ENCODE measurements around the gene SENP6.
"Not testable (repeated sequence)": the region's sequence is repeated elsewhere in the genome, so short reads cannot be mapped to it uniquely, and the experiment has no call there.

Gene SENP6

GRCh38 chr6:75656479-75656878 is 54.8 kb downstream of the SENP6 start:
- H3K4me1 Mint-ChIP-seq (ENCODE audit: low read depth) = peaks cover 3% of the 10 kb centered on the region
- no peak overlapping the region for H3K27ac Mint-ChIP-seq
- H3K27me3 Mint-ChIP-seq (ENCODE audit: low read depth) = no peaks in the 10 kb centered on the region
- H3K36me3 Mint-ChIP-seq (ENCODE audit: low read depth) = peaks cover 26% of the 10 kb centered on the region
- H3K4me3 Mint-ChIP-seq = no peak overlapping the region
- H3K9me3 Mint-ChIP-seq = no peaks in the 10 kb centered on the region

- Mint-ChIP-seq H3K4me1 (ENCODE audit: low read depth) (peaks cover 3% of the 10 kb centered on the region), H3K36me3 (ENCODE audit: low read depth) (peaks cover 32% of the 10 kb centered on the region), H3K9me3 (no peaks in the 10 kb centered on the region), H3K27me3 (ENCODE audit: low read depth) (no peaks in the 10 kb centered on the region), H3K4me3 (no peak overlapping the region), H3K27ac (no peak overlapping the region)
These were observed 55.6 kb downstream of the SENP6 start for GRCh38 chr6:75657327-75657726.

- H3K9me3 Mint-ChIP-seq = no peaks in the 10 kb centered on the region
- no peak overlapping the region for H3K27ac Mint-ChIP-seq
- no peaks in the 10 kb centered on the region for H3K27me3 Mint-ChIP-seq (ENCODE audit: low read depth)
- peaks cover 1% of the 10 kb centered on the region for H3K4me1 Mint-ChIP-seq (ENCODE audit: low read depth)
- no peak overlapping the region for H3K4me3 Mint-ChIP-seq
- peaks cover 32% of the 10 kb centered on the region for H3K36me3 Mint-ChIP-seq (ENCODE audit: low read depth)
These were observed 64.9 kb downstream of the SENP6 start for GRCh38 chr6:75666592-75666991.

- H3K9me3 Mint-ChIP-seq = no peaks in the 10 kb centered on the region
- H3K4me3 Mint-ChIP-seq = no peak overlapping the region
- H3K4me1 Mint-ChIP-seq (ENCODE audit: low read depth) = no peaks in the 10 kb centered on the region
- no peak overlapping the region for H3K27ac Mint-ChIP-seq
- H3K27me3 Mint-ChIP-seq (ENCODE audit: low read depth) = no peaks in the 10 kb centered on the region
- peaks cover 17% of the 10 kb centered on the region for H3K36me3 Mint-ChIP-seq (ENCODE audit: low read depth)
These were observed 72.2 kb downstream of the SENP6 start for GRCh38 chr6:75673884-75674283.

GRCh38 chr6:75676377-75676776 is 74.7 kb downstream of the SENP6 start:
- peaks cover 1% of the 10 kb centered on the region for H3K4me1 Mint-ChIP-seq (ENCODE audit: low read depth)
- H3K27me3 Mint-ChIP-seq (ENCODE audit: low read depth) = no peaks in the 10 kb centered on the region
- peaks cover 5% of the 10 kb centered on the region for H3K9me3 Mint-ChIP-seq
- no peak overlapping the region for H3K4me3 Mint-ChIP-seq
- peaks cover 40% of the 10 kb centered on the region for H3K36me3 Mint-ChIP-seq (ENCODE audit: low read depth)
- no peak overlapping the region for H3K27ac Mint-ChIP-seq

GRCh38 chr6:75682548-75682947 is 80.9 kb downstream of the SENP6 start:
- Mint-ChIP-seq H3K9me3 (peaks cover 25% of the 10 kb centered on the region), H3K36me3 (ENCODE audit: low read depth) (peaks cover 82% of the 10 kb centered on the region)
- not testable (repeated sequence) for H3K4me3 Mint-ChIP-seq; H3K27me3 Mint-ChIP-seq (ENCODE audit: low read depth); H3K4me1 Mint-ChIP-seq (ENCODE audit: low read depth); H3K27ac Mint-ChIP-seq

- peaks cover 83% of the 10 kb centered on the region for H3K36me3 Mint-ChIP-seq (ENCODE audit: low read depth)
- H3K27ac Mint-ChIP-seq = not testable (repeated sequence)
- H3K9me3 Mint-ChIP-seq = peaks cover 25% of the 10 kb centered on the region
These were observed 81.3 kb downstream of the SENP6 start for GRCh38 chr6:75683005-75683404.

GRCh38 chr6:75687535-75687934 is 85.9 kb downstream of the SENP6 start:
- Mint-ChIP-seq H3K36me3 (ENCODE audit: low read depth) (peaks cover 45% of the 10 kb centered on the region), H3K9me3 (peaks cover 11% of the 10 kb centered on the region), H3K4me1 (ENCODE audit: low read depth) (peaks cover 13% of the 10 kb centered on the region)
- not testable (repeated sequence) for H3K27me3 Mint-ChIP-seq (ENCODE audit: low read depth); H3K27ac Mint-ChIP-seq; H3K4me3 Mint-ChIP-seq

More at GRCh38 chr6:75683005-75683404, 81.3 kb downstream of the SENP6 start:
- not testable (repeated sequence) for H3K4me3 Mint-ChIP-seq; H3K27me3 Mint-ChIP-seq (ENCODE audit: low read depth)
- H3K4me1 Mint-ChIP-seq (ENCODE audit: low read depth) = peaks cover 15% of the 10 kb centered on the region

GRCh38 chr6:75687937-75688336 is 86.3 kb downstream of the SENP6 start:
- Mint-ChIP-seq H3K4me1 (ENCODE audit: low read depth) (peaks cover 13% of the 10 kb centered on the region), H3K36me3 (ENCODE audit: low read depth) (peaks cover 41% of the 10 kb centered on the region)
- H3K27me3 Mint-ChIP-seq (ENCODE audit: low read depth); H3K9me3 Mint-ChIP-seq; H3K27ac Mint-ChIP-seq; H3K4me3 Mint-ChIP-seq: not testable (repeated sequence)

- no peak overlapping the region for H3K27ac Mint-ChIP-seq
- H3K9me3 Mint-ChIP-seq = no peaks in the 10 kb centered on the region
- peaks cover 13% of the 10 kb centered on the region for H3K4me1 Mint-ChIP-seq (ENCODE audit: low read depth)
- H3K4me3 Mint-ChIP-seq = no peak overlapping the region
- H3K27me3 Mint-ChIP-seq (ENCODE audit: low read depth) = no peaks in the 10 kb centered on the region
- peaks cover 31% of the 10 kb centered on the region for H3K36me3 Mint-ChIP-seq (ENCODE audit: low read depth)
These were observed 87.9 kb downstream of the SENP6 start for GRCh38 chr6:75689576-75689975.

GRCh38 chr6:75691012-75691411 is 89.3 kb downstream of the SENP6 start:
- H3K27ac Mint-ChIP-seq = no peak overlapping the region
- H3K4me1 Mint-ChIP-seq (ENCODE audit: low read depth) = peaks cover 13% of the 10 kb centered on the region
- peaks cover 24% of the 10 kb centered on the region for H3K36me3 Mint-ChIP-seq (ENCODE audit: low read depth)
- H3K27me3 Mint-ChIP-seq (ENCODE audit: low read depth) = no peaks in the 10 kb centered on the region
- no peak overlapping the region for H3K4me3 Mint-ChIP-seq
- no peaks in the 10 kb centered on the region for H3K9me3 Mint-ChIP-seq

- H3K36me3 Mint-ChIP-seq (ENCODE audit: low read depth) = peaks cover 14% of the 10 kb centered on the region
- H3K27ac Mint-ChIP-seq = no peak overlapping the region
- H3K4me3 Mint-ChIP-seq = no peak overlapping the region
These were observed 91.9 kb downstream of the SENP6 start for GRCh38 chr6:75693534-75693933.

GRCh38 chr6:75694406-75694805 is 92.7 kb downstream of the SENP6 start:
- Mint-ChIP-seq H3K36me3 (ENCODE audit: low read depth) (peaks cover 14% of the 10 kb centered on the region), H3K4me3 (no peak overlapping the region), H3K27ac (no peak overlapping the region), H3K4me1 (ENCODE audit: low read depth) (no peaks in the 10 kb centered on the region), H3K27me3 (ENCODE audit: low read depth) (no peaks in the 10 kb centered on the region), H3K9me3 (no peaks in the 10 kb centered on the region)

More at GRCh38 chr6:75693534-75693933, 91.9 kb downstream of the SENP6 start:
- Mint-ChIP-seq H3K27me3 (ENCODE audit: low read depth) (no peaks in the 10 kb centered on the region), H3K4me1 (ENCODE audit: low read depth) (no peaks in the 10 kb centered on the region), H3K9me3 (no peaks in the 10 kb centered on the region)

- peaks cover 19% of the 10 kb centered on the region for H3K36me3 Mint-ChIP-seq (ENCODE audit: low read depth)
- not testable (repeated sequence) for H3K9me3 Mint-ChIP-seq; H3K4me1 Mint-ChIP-seq (ENCODE audit: low read depth); H3K27ac Mint-ChIP-seq; H3K27me3 Mint-ChIP-seq (ENCODE audit: low read depth); H3K4me3 Mint-ChIP-seq
These were observed 106.7 kb downstream of the SENP6 start for GRCh38 chr6:75708334-75708733.

- H3K4me1 Mint-ChIP-seq (ENCODE audit: low read depth) = no peaks in the 10 kb centered on the region
- no peak overlapping the region for H3K4me3 Mint-ChIP-seq
- no peaks in the 10 kb centered on the region for H3K27me3 Mint-ChIP-seq (ENCODE audit: low read depth)
- no peak overlapping the region for H3K27ac Mint-ChIP-seq
- no peaks in the 10 kb centered on the region for H3K9me3 Mint-ChIP-seq
- H3K36me3 Mint-ChIP-seq (ENCODE audit: low read depth) = peaks cover 25% of the 10 kb centered on the region
These were observed 109.5 kb downstream of the SENP6 start for GRCh38 chr6:75711173-75711572.

- Mint-ChIP-seq H3K27ac (no peak overlapping the region), H3K36me3 (ENCODE audit: low read depth) (peaks cover 13% of the 10 kb centered on the region), H3K4me3 (no peak overlapping the region), H3K9me3 (no peaks in the 10 kb centered on the region), H3K4me1 (ENCODE audit: low read depth) (no peaks in the 10 kb centered on the region), H3K27me3 (ENCODE audit: low read depth) (no peaks in the 10 kb centered on the region)
These were observed 117.5 kb downstream of the SENP6 start for GRCh38 chr6:75719133-75719532.

Data from T-helper 1 cell treated with Interleukin-12 subunit alpha and Interleukin-12 subunit beta and Interleukin-4 antibody, amounts not matched to agents 30 μg/mL and 1 μg/mL, for 36 hours (primary cell).